ENCODE measurements around the gene STRIP2.
"Not testable (repeated sequence)": the region's sequence is repeated elsewhere in the genome, so short reads cannot be mapped to it uniquely, and the experiment has no call there.

The STRIP2 gene, protein sequence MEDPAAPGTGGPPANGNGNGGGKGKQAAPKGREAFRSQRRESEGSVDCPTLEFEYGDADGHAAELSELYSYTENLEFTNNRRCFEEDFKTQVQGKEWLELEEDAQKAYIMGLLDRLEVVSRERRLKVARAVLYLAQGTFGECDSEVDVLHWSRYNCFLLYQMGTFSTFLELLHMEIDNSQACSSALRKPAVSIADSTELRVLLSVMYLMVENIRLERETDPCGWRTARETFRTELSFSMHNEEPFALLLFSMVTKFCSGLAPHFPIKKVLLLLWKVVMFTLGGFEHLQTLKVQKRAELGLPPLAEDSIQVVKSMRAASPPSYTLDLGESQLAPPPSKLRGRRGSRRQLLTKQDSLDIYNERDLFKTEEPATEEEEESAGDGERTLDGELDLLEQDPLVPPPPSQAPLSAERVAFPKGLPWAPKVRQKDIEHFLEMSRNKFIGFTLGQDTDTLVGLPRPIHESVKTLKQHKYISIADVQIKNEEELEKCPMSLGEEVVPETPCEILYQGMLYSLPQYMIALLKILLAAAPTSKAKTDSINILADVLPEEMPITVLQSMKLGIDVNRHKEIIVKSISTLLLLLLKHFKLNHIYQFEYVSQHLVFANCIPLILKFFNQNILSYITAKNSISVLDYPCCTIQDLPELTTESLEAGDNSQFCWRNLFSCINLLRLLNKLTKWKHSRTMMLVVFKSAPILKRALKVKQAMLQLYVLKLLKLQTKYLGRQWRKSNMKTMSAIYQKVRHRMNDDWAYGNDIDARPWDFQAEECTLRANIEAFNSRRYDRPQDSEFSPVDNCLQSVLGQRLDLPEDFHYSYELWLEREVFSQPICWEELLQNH

DNA sequence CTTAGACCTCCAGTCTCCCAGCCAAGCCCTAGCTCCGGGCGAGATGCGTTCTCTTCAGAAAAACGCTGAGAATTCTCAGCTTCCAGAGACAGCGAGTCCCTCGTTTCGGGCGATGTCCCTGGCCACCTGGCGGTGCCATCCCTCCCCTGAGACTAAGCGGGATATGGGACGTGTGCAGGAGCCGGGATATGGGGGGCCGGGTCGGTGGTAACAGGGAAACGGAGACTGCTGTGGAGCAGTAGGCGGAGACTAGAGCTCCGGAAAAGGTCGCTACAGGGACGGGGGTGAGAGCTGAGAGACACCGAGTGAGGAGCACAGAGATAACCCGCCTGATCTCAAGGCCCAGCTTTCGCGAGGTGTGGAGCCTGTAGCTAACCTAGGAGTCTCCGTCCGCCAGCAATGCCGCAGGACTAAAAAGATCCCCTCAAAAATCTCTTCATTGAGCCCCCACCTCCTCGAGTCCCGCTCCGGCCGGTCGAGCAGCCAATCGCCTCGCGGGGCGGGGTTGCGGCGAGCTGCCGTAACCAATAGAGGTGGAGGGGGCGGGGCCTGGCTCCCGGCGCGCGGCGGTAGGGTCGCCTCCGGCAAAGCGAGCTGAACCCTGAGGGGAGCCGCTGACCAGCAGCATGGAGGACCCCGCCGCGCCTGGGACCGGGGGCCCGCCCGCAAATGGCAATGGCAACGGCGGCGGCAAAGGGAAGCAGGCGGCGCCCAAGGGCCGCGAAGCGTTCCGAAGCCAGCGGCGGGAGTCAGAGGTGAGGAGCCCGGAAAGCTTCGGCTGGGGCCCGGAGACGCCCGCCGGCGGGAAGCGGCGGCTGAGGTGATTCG is at the start of gene STRIP2:
Gene STRIP2, plus strand, starts transcription at position 586 of the 828 bp plus-strand sequence. Its CDS starts 41 bp downstream, at position 627.
- peak; percentile 78 to 79 for DNase-seq (ENCODE audit: low read depth in 2 of 2)

DNA sequence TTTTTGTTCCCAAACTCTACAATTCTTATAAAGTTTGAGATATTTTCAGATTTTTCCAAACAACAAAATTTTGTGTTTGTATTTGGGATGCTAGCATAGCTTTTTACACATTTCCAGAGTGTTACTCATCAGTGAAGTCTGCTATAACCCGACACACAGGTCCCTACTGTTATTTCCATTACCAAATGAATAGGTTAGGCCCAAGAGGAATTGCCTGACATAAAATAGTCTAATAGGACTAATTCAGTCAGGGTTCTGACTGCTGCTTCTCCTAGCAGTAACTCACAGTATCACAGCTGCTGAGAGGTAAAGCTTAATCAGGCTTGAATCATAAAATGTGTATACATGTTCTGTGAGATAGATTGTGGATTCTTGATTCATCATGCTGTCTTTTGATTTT is 49.1 kb upstream of the STRIP2 start:
- DNase-seq (ENCODE audit: low read depth in 2 of 2), result no peak

DNA sequence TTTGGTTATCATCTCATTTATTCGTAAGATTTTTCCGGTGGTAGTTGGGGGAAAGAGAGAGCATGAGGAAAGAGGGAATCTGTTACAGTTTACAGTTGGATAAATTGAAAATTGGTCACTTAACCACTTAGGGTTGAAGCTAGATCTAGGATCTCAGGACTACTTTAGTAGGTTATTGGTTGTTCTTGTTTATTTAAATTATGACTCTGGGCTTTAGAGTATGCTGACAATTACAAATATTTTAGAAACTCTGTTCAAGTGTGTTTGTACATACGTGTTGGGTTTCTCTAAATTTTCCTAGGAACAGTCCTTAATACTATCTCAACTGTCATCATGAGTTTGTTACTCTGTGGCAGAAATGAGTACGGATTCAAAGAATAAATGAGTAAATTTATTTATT is 48.6 kb upstream of the STRIP2 start:
- DNase-seq (ENCODE audit: low read depth in 2 of 2), result no peak

DNA sequence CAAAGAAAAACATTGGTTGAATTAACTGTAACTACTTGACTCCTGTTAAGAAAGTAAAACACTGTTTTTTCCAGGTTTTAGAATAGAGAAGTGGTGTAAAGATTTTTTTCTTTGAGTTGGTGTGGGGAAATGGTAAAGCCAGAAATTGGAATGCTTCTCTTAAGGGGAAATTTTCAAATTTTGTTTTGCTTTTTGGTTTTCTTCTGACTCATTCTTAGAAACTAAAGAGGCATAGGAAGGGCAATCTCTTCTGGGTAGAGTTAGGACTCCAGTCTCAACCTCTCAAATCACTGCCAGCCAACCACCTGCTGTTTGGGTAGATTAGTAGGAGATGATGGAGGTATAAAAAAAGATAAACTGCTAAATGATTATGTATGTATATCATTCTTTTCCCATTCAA is 47.7 kb upstream of the STRIP2 start:
- no peak for DNase-seq (ENCODE audit: low read depth in 2 of 2)

DNA sequence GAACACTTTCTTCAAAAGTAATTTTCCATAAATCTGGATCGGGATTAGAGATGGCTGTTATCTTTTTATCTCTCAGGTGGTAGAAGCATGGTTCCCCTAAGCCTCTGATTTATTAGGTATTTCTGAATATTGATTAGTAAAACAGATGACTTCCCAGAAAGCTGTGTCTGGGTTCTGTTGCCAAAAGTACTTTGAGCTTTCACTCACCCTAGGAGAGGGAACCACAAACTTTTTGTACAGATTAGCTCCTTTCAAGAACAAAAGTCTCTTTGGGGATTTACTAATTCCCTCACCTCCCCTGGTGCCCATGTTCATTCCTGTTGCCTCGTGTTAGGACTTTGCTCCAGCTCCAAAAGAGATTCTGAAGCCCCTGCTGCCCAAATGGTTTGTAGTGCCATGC is 46.7 kb upstream of the STRIP2 start:
- DNase-seq (ENCODE audit: low read depth in 2 of 2), result no peak

DNA sequence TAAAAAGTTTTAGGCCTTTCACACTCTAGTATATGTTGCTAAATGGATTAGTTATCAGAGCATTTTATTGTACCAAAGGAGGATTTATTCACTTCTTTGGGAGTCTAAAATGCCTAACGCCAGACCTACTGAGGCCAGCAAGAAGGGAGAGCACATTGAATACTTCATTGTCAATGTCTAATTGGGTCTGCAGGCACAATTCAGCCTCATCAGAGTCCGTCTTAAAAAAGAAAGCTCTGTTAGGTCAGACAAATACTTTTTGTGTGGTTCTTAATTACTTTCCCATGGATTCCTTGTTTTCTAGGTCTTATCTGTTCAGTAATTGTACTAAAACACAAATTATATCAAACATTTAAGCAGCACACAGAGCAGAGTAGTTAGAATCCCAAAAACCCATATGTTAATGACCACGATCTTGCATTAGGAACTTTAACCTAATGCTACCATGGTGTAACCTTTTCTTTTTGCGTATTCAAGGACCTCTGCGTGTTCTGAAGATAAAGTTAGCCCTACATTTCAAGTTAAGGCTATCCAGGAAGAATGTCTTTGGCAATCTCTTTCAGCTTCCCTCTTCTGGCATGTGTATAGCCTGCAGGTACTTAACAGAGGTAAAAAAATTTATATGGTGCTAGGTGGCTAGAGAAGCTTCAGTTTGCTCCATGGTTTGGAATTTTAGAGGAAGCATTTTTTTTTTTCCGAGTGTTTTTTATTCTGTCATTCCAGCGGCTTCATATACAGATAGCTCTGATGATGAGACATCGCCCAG is 45.7 kb upstream of the STRIP2 start:
- no peak for DNase-seq (ENCODE audit: low read depth in 2 of 2)

DNA sequence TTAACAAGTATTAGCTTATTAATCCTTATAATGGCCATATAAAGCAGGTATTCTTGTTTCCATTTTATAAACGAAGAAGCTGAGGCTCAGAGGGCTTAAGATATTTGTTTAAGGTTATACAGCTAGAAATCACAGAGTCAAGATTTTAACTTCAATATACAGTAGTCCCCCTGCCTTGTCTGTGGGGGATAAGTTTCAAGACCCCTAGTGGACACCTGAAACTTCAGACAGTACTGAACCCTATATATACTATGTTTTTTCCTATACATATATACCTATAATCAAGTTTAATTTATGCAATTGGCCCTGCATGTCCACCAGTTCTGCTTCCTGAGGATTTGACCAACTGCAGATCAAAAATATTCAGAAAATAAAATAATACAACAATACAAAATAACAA is 44.4 kb upstream of the STRIP2 start:
- DNase-seq (ENCODE audit: low read depth in 2 of 2), result no peak

DNA sequence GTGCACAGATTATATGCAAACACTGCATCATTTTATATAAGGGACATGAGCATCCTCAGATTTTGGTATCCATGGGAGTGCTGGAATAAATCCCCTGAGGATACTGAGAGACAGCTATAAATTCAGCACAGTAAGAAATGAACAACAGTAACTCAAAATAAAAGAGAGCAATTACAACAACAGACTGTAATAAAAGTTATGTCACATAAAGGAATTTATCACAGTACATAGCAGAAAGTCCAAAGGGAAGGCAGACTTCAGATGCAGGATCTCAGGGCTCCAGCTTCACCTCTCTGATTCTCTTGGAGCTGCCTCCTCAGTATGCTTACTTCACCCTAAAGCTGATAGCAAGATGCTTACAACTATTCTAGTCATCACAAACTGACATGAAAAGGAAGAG is 43.9 kb upstream of the STRIP2 start:
- DNase-seq (ENCODE audit: low read depth in 2 of 2), result no peak

DNA sequence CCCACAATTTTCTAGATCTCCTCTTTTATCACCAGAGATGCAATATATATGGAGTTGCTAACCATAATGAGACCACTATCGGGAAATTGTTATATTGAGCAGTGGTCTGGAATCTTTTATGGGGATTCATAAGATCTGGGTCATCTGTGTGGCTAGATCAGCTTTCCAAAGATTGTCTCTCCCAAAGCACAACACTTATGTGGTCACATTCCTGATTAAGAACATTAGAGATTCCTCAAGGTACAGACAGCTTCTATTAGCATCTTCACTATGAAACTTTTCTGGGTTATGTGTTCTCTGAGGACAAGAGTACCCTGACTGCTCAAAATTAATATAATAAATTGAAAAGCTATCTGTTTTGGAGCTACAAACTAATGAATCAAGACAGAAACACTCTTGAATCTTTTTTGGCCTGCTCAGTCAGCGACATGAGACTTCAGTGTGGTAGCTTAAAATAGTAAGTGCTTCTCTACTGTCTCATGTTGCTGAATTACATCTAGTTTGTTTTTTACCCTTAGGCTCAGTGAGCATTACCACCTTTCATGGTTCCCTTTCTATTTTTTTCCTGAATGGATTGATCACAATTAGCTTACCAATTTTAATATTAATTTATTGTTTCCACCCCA is 42.6 kb upstream of the STRIP2 start:
- no peak for DNase-seq (ENCODE audit: low read depth in 2 of 2)

DNA sequence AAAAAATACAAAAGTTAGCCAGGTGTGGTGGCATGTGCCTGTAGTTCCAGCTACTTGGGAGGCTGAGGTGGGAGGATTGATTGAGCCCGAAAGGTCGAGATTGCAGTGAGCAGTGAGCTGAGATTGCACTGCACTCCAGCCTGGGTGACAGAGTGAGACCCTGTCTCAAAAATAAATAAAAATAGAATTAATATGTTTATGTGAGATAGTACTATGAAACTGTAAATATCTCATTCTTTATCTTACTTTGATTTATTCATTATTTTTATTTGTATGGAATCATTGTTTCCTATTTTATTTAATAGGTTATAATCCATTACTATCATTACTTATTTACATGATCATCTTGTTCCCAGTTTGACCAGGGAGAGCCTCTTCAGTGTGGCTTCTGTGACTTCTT is 41.0 kb upstream of the STRIP2 start:
- no peak for DNase-seq (ENCODE audit: low read depth in 2 of 2)

DNA sequence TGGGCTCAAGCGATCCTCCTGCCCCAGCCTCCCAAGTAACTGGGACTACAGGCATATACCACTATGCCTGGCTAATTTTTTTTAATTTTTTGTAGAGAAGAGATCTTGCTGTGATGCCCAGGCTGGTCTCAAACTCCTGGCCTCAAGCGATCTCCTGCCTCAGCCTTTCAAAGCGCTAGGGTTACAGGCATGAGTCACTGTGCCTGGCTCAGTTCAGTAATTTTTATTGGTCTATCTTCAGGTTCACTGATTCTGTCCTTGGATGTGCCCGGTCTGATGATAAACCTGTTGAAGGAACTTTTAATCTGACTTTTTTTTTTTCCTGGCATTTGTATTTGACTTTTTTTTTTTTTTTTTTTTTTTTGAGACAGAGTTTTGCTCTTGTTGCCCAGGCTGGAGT is 40.1 kb upstream of the STRIP2 start:
- DNase-seq (ENCODE audit: low read depth in 2 of 2), result no peak

DNA sequence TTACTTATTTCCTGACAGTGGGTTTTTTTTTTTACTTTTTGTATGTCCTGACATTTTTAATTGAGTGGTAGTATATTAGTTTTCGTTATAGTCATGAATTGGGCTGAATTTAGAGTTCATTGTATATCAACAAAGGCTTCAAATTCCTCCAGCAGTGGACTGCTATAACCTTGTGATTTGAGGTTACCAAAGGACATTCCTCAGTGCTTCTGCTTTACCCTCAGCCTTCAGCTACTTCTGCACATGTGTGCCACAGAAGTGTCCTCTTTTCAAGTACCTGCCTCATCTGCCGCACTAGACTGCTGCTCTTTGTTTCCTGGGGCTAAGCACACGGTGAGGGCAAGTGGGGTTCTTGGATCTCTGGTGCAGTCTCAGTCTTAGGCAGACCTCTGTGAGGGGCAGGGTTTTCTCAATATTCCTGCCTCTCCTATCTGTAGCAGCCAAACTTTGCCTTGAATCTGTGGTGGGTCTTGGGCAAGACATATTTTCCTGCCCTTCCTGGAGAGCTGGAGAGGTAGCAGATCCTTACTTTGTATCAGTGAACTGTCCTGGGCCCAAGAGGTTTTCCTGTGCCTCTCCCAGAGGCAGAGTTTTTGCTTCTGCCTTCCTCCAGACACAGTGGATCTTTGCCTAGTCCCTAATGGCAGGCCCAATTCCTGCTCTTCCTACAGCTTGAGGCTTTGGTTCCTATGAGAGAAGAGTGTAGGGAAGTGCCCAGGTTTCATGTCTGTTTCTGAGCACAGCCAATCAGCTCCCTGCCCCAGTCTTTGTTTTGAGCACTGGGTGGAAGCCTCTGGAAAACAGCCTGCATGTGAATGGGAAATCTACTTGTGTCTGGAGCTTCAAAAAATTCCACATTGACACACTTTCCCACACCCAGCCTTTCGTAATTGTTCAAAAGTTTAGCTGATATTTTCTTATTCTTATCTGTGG is 39.0 kb upstream of the STRIP2 start:
- DNase-seq (ENCODE audit: low read depth in 2 of 2), result no peak

DNA sequence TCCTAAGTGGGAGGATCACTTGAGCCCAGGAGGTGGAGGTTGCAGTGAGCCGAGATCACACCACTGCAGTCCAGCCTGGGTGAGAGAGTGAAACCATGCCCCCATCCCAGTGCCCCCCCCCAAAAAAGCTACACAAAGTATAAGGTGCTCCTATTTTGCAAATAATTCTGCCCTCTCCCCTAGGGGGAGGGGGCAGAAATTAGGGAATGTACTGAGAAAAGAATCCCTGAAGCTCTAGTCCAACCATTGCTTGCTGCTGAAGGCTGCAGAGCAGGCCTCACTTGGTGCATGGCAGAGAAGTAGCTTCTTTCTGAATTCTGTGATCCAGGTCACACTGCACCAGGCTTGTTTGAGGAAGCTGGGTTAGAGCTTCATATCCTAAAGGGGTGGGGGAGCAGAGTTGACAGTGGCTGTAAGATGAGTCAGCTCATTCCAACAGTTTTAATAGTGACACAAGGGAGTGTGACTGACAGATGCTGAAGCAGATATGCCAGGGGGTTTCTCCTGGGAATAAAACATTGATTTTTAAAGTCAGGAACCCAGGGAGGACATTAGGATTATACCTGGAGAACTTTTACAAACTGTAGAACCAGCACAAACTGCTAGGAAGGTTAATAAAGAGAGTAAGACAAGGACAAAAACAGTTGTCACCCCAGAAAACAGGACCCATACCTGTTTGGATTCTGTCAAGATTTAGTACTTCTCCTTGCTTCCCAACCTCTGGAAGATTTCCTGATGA is 32.8 kb upstream of the STRIP2 start:
- no peak for DNase-seq (ENCODE audit: low read depth in 2 of 2)

DNA sequence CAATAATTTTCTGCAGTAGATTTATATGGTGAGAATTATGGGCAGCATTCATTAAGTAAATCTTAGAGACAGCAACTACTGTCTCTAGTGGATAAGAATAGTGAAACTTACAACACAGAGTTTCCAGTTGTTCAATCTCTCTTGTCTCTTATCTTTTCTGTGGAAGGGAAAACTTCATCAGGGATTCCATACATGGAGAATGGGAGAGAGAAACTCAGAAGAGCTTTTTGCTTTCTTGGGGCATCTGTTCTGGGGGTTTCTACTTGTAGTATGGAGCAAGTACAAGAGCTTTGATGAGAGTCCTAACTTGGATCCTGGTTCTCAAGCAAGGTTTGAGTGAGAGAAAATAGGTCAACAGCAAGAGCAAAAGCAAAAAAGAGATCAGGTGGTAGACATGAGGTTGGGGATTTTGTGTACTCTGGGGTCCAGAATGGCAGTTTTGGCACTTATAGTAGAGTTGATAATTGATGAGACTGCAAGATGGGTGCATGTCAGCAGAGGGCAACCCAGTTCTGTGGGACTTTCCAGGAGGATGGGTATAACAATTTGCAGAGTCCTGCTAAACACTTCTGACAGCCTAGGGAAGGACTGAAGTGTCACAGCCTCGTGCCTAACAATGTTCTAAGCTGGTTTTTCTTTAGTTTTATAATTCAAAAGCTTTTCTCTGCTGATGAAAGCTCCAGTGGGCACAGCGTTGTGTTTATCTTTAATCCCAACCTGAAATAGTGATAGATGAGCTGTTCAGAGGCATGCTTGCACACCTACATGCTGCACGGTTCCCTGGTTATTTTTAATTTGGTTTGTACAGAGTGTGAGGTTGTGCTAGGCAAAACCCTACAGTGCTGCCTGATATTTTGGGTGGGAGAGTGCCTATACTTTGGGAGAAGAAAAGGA is 32.0 kb upstream of the STRIP2 start:
- no peak for DNase-seq (ENCODE audit: low read depth in 2 of 2)

DNA sequence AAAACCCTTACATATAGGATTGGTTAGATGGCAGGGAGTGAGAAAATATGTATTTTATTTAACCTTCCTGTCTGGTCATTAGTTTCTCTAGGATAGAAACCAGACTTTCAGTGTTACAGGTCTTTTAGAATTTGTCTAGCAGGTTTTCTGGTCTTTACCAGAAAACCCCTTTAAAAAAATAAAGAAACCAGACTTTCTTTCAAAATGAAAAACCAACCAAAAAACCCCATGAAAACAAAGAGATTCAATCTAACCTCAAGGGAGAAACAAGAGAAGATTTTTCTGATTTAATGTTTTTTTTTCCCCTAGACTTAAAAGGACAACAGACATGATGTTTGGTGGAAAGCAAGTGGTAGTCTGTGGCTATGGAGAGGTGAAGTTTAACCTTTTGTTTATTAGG is 28.7 kb upstream of the STRIP2 start:
- DNase-seq (ENCODE audit: low read depth in 2 of 2), result no peak

DNA sequence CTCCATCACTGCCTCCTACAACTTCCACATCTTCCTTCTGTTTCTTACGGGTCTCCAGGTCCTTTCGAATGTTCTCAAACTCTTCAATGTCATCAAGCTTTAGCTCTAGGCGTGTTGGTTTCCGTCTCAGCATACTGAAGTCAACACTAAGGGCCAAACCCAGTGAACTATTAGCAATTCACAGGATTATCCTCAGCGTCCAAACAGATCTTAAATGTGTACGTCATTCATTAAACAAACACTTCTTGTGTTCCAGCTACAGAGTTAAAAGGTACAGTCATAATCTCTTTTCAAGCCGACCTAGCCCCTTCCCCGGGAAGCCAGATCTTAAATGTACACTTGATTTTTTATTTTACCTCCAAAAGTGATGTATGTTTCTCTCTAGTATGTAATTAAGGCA is 24.0 kb upstream of the STRIP2 start:
- not testable (repeated sequence) for DNase-seq (ENCODE audit: low read depth in 2 of 2)

DNA sequence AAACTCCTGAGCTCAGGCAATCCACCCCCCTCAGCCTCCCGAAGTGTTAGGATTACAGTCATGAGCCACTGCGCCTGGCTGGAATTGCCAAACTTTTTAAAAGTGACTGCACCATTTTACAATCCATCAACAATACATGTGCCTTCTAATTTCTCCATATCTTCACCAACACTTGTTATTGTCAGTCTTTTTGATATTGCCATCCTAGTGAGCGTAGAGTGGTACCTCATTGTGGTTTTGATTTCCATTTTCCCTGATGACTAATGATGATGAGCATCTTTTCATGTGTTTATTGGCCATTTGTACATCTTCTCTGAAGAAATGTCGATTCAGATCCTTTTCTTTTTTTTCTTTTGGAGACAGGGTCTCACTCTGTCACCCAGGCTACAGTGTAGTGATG is 21.7 kb upstream of the STRIP2 start:
- no peak for DNase-seq (ENCODE audit: low read depth in 2 of 2)

DNA sequence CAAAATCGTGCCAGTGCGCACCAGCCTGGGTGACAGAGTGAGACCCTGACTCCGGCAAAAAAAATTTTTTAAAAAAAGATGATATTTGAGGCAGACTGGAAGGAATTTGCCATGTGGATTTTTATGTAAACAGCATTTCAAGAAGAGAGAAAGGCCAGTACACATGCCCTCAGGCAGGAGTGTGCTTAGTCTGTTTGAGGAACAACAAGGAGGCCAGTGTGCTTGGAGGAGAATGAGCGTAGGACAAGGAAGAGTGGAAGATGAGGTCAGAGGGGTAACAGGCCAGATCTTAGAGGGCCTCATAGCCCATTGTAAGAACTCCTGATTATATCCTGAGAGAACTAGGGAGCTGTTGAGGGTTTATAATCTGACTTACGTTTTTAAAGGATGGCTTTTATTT is 17.2 kb upstream of the STRIP2 start:
- no peak for DNase-seq (ENCODE audit: low read depth in 2 of 2)

Measured in stimulated activated CD8-positive, alpha-beta memory T cell treated with anti-CD3 and anti-CD28 coated beads, Interleukin-15, amount 100 ng/mL, for 4 hours (primary cell).